OCI-LY1 (cell line): ENCODE data around the gene CRB3.
"Not testable (repeated sequence)": the region's sequence is repeated elsewhere in the genome, so short reads cannot be mapped to it uniquely, and the experiment has no call there.

ENCODE experiments used
- H2AFZ ChIP-seq: fragments of 200-600 bp; sonication (generic), shearing (Covaris generic); 2 replicates; pipeline ENCODE4 v1.6.0; 2014; ENCODE audit warnings: antibody characterized with exemption, mild to moderate bottlenecking, low read length
- H3F3A ChIP-seq: fragments of 200-600 bp; sonication (generic), shearing (Covaris generic); 2 replicates; pipeline ENCODE4 v1.6.0; 2014; ENCODE audit warnings: mild to moderate bottlenecking, antibody characterized with exemption, low read length, moderate library complexity; ENCODE audit not compliant: insufficient read depth
- H3K27ac ChIP-seq: fragments of 200-600 bp; sonication (generic); 2 replicates; pipeline ENCODE4 v1.5.1; 2014; ENCODE audit warnings: low read length, mixed run types, mild to moderate bottlenecking, low read depth; ENCODE audit not compliant: poor library complexity, severe bottlenecking
- H3K27me3 ChIP-seq: fragments of 200-600 bp; sonication (generic); 2 replicates; pipeline ENCODE4 v1.6.0; 2014; ENCODE audit warnings: antibody characterized with exemption, mild to moderate bottlenecking, low read length, moderate library complexity; ENCODE audit not compliant: insufficient read depth
- H3K36me3 ChIP-seq: fragments of 200-600 bp; sonication (generic); 2 replicates; pipeline ENCODE4 v1.6.1; 2014; ENCODE audit warnings: mild to moderate bottlenecking, antibody characterized with exemption, low read length, moderate library complexity, mixed read lengths; ENCODE audit not compliant: insufficient read depth
- H3K4me1 ChIP-seq: fragments of 200-600 bp; sonication (generic); 2 replicates; pipeline ENCODE4 v1.5.1; 2014; ENCODE audit warnings: mild to moderate bottlenecking, low read length, moderate library complexity; ENCODE audit not compliant: insufficient read depth, severe bottlenecking
- H3K4me2 ChIP-seq: fragments of 200-600 bp; sonication (generic), shearing (Covaris generic); 2 replicates; pipeline ENCODE4 v1.6.1; 2014; ENCODE audit warnings: low read length
- H3K4me3 ChIP-seq: fragments of 200-600 bp; sonication (generic); 2 replicates; pipeline ENCODE4 v1.5.1; 2014; ENCODE audit warnings: low read length, low read depth, mild to moderate bottlenecking, mixed read lengths; ENCODE audit not compliant: poor library complexity, severe bottlenecking
- H3K79me2 ChIP-seq: fragments of 200-600 bp; shearing (Covaris generic); 2 replicates; pipeline ENCODE4 v1.6.1; 2016; ENCODE audit warnings: mixed run types, low read length, mixed read lengths; ENCODE audit not compliant: insufficient read depth
- H3K9ac ChIP-seq: fragments of 200-600 bp; sonication (generic), shearing (Covaris generic); 2 replicates; pipeline ENCODE4 v1.6.1; 2014; ENCODE audit warnings: mild to moderate bottlenecking, low read length, mixed read lengths
- H3K9me2 ChIP-seq: fragments of 200-600 bp; sonication (generic), shearing (Covaris generic); 2 replicates; pipeline ENCODE4 v1.6.1; 2014; ENCODE audit warnings: low read depth, mild to moderate bottlenecking, low read length, mixed read lengths
- H3K9me3 ChIP-seq: fragments of 200-600 bp; shearing (Covaris generic); 2 replicates; pipeline ENCODE4 v1.6.1; 2014; ENCODE audit warnings: low read length, mixed read lengths
- H4K20me1 ChIP-seq: fragments of 200-600 bp; sonication (generic), shearing (Covaris generic); 2 replicates; pipeline ENCODE4 v1.6.0; 2016; ENCODE audit warnings: mild to moderate bottlenecking, low read length; ENCODE audit not compliant: insufficient read depth
- CTCF ChIP-seq: fragments of 200-600 bp; sonication (generic), shearing (Covaris generic); IDR thresholded peaks from 2 replicates; pipeline ENCODE4 v1.5.1; 2017; ENCODE audit warnings: mild to moderate bottlenecking, antibody characterized with exemption, low read length, moderate library complexity, mixed read lengths
- EZH2 ChIP-seq: fragments of 200-600 bp; sonication (generic), shearing (Covaris generic); IDR thresholded peaks from 2 replicates; pipeline ENCODE4 v1.8.0; 2017; ENCODE audit warnings: borderline replicate concordance, mixed run types, mild to moderate bottlenecking, antibody characterized with exemption, low read length, moderate library complexity, mixed read lengths

CRB3 gene

GRCh38 chr19:6503407-6504201 lies 39.5 kb downstream of the CRB3 start:
- peaks cover 56% of the 10 kb centered on the region for H3K4me1 ChIP-seq
- H4K20me1 ChIP-seq: no peaks in the 10 kb centered on the region
- H3K4me2 ChIP-seq: no peak overlapping the region
- H3K36me3 ChIP-seq: peaks cover 23% of the 10 kb centered on the region; the same call in 1 of the 2 replicates
- no peak overlapping the region for H2AFZ ChIP-seq
- H3K9me2 ChIP-seq: no peaks in the 10 kb centered on the region
- no peak overlapping the region for H3K4me3 ChIP-seq
- TF ChIP-seq EZH2 (no peak), CTCF (no peak)
- H3F3A ChIP-seq: no peaks in the 10 kb centered on the region
- peak overlapping the region; percentile 71 for H3K27ac ChIP-seq
- no peaks in the 10 kb centered on the region for H3K9me3 ChIP-seq
- no peaks in the 10 kb centered on the region for H3K79me2 ChIP-seq
- H3K9ac ChIP-seq: no peak overlapping the region
- H3K27me3 ChIP-seq: no peaks in the 10 kb centered on the region

GRCh38 chr19:6508028-6508771 lies 44.1 kb downstream of the CRB3 start:
- not testable (repeated sequence) for H4K20me1 ChIP-seq, H3K27me3 ChIP-seq, H3K9me2 ChIP-seq, H3K9ac ChIP-seq, H3K36me3 ChIP-seq, H3F3A ChIP-seq, H3K9me3 ChIP-seq, H3K4me2 ChIP-seq, H2AFZ ChIP-seq, H3K4me3 ChIP-seq, H3K79me2 ChIP-seq
- peak overlapping the region; percentile 71 for H3K27ac ChIP-seq
- peaks cover 38% of the 10 kb centered on the region for H3K4me1 ChIP-seq

GRCh38 chr19:6509118-6509971 lies 45.3 kb downstream of the CRB3 start:
- Histone ChIP-seq H3K79me2 (no peaks in the 10 kb centered on the region), H3K9me3 (no peaks in the 10 kb centered on the region), H3K9me2 (no peaks in the 10 kb centered on the region), H3K4me2 (no peak overlapping the region), H3K4me1 (peaks cover 33% of the 10 kb centered on the region), H3K9ac (no peak overlapping the region), H3K27ac (peak overlapping the region; percentile 71), H4K20me1 (no peaks in the 10 kb centered on the region), H3K27me3 (no peaks in the 10 kb centered on the region), H2AFZ (no peak overlapping the region), H3K36me3 (no peaks in the 10 kb centered on the region), H3K4me3 (no peak overlapping the region), H3F3A (no peaks in the 10 kb centered on the region)
- TF ChIP-seq EZH2 (no peak), CTCF (no peak)
